Kidney epithelial cell (primary cell): ENCODE results near the gene PCDHGA11. TPM values are rescaled to one million over a fixed set of nuclear protein-coding genes. Genes with fewer than 3 reads are reported as not detected.
"Not testable (repeated sequence)": the region's sequence is repeated elsewhere in the genome, so short reads cannot be mapped to it uniquely, and the experiment has no call there.

Experiments
- DNase-seq: peaks from one replicate; pipeline ENCODE4 v3.0.0-alpha.2; 2010; ENCODE audit warnings: low read depth
- H3K27me3 ChIP-seq: 2 replicates; pipeline ENCODE4 v1.6.0; 2011; ENCODE audit warnings: low read length; ENCODE audit not compliant: control insufficient read depth, insufficient read depth
- H3K36me3 ChIP-seq: 2 replicates; pipeline ENCODE4 v1.5.1; 2011; ENCODE audit warnings: low read length; ENCODE audit not compliant: control insufficient read depth, insufficient read depth
- H3K4me3 ChIP-seq: 2 replicates; pipeline ENCODE4 v1.5.1; 2011; ENCODE audit warnings: low read depth, mild to moderate bottlenecking, control low read depth, low read length
- total RNA-seq: library from RNA; depleted of rRNA; stranded (reverse); fragments of >200 nt; gene quantifications from 2 replicates; pipeline ENCODE4 v1.2.3, GENCODE V29; 2015
- TF ChIP-seq, protein P1 (sequence below): IDR thresholded peaks from 2 replicates; pipeline ENCODE4 v1.5.1; 2011; ENCODE audit warnings: mild to moderate bottlenecking, moderate library complexity, low read length, control low read depth, inconsistent platforms; ENCODE audit not compliant: insufficient read depth, poor library complexity, severe bottlenecking

PCDHGA11 gene
- total RNA-seq, 1 donor from 2014 or later, result 7.4 TPM

DNA sequence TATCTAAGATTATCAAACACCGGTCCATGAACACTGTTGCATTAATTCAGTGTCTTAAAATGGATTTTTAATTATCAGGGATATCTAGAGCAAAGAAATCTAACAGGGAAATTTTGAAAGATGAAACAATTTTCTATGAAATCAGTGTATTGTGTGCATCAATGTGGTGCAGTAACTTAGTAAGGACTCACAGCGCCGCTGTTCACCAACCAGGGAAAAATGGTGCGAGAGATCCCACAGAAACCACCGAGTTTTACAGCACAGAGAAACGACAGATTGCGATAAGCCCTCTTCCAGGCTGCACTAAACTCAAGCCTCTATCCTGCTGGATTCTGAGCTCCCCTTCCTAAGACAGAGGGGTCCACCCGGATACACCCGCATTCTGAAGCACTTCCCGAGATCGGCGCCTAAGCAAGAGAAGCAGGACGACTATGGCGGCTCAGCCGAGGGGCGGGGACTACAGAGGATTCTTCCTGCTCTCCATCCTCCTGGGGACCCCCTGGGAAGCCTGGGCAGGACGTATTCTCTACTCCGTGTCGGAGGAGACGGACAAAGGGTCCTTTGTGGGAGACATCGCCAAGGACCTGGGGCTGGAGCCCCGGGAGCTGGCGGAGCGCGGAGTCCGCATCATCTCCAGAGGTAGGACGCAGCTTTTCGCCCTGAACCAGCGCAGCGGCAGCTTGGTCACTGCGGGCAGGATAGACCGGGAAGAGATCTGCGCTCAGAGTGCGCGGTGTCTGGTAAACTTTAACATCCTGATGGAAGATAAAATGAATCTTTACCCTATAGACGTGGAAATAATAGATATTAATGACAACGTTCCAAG lies 38.2 kb upstream of the PCDHGA11 start, which contains the start of gene PCDHGA7:
Gene PCDHGA7, plus strand, starts transcription at position 274 of the 826 bp plus-strand sequence. Its CDS starts 158 bp downstream, at position 432.
- DNase-seq, result no peak
- H3K36me3 ChIP-seq, result no peaks in the 10 kb centered on the region
- H3K4me3 ChIP-seq, result peak within 1 kb of the TSS; percentile 43
- TF ChIP-seq, protein P1, sequence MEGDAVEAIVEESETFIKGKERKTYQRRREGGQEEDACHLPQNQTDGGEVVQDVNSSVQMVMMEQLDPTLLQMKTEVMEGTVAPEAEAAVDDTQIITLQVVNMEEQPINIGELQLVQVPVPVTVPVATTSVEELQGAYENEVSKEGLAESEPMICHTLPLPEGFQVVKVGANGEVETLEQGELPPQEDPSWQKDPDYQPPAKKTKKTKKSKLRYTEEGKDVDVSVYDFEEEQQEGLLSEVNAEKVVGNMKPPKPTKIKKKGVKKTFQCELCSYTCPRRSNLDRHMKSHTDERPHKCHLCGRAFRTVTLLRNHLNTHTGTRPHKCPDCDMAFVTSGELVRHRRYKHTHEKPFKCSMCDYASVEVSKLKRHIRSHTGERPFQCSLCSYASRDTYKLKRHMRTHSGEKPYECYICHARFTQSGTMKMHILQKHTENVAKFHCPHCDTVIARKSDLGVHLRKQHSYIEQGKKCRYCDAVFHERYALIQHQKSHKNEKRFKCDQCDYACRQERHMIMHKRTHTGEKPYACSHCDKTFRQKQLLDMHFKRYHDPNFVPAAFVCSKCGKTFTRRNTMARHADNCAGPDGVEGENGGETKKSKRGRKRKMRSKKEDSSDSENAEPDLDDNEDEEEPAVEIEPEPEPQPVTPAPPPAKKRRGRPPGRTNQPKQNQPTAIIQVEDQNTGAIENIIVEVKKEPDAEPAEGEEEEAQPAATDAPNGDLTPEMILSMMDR, result peak; percentile 28
- H3K27me3 ChIP-seq, result peaks cover 9% of the 10 kb centered on the region

DNA sequence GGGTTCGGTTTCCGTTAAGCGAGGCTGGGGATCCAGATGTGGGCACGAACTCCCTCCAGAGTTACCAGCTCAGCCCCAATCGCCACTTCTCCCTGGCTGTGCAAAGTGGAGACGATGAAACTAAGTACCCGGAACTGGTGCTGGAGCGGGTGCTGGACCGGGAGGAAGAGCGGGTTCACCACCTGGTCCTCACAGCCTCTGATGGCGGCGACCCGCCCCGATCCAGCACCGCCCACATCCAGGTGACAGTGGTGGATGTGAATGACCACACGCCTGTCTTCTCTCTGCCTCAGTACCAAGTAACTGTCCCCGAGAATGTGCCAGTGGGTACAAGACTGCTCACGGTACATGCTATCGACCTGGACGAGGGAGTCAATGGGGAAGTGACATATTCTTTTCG lies 37.5 kb upstream of the PCDHGA11 start:
- DNase-seq, result no peak
- no peaks in the 10 kb centered on the region for H3K36me3 ChIP-seq
- H3K4me3 ChIP-seq, result no peak overlapping the region
- TF ChIP-seq, protein P1, result no peak
- H3K27me3 ChIP-seq, result peaks cover 9% of the 10 kb centered on the region

DNA sequence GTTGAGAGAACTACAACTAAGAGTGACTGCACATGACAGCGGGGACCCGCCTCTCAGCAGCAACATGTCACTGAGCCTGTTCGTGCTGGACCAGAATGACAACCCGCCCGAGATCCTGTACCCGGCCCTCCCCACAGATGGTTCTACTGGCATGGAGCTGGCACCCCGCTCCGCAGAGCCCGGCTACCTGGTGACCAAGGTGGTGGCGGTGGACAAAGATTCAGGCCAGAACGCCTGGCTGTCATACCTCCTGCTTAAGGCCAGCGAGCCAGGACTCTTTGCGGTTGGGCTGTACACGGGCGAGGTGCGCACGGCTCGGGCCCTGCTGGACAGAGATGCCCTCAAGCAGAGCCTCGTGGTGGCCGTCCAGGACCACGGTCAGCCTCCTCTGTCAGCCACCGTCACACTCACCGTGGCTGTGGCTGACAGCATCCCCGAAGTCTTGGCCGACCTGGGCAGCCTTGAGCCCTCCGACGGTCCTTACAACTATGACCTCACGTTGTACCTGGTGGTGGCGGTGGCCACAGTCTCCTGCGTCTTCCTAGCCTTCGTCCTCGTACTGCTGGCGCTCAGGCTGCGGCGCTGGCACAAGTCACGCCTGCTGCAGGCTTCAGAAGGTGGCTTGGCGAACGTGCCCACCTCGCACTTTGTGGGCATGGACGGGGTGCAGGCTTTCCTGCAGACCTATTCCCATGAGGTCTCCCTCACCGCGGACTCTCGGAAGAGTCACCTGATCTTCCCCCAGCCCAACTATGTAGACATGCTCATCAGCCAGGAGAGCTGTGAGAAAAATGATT lies 36.2 kb upstream of the PCDHGA11 start:
- Histone ChIP-seq H3K36me3 (no peaks in the 10 kb centered on the region), H3K4me3 (no peak overlapping the region), H3K27me3 (peaks cover 16% of the 10 kb centered on the region)
- TF ChIP-seq, protein P1, result no peak
- no peak for DNase-seq

DNA sequence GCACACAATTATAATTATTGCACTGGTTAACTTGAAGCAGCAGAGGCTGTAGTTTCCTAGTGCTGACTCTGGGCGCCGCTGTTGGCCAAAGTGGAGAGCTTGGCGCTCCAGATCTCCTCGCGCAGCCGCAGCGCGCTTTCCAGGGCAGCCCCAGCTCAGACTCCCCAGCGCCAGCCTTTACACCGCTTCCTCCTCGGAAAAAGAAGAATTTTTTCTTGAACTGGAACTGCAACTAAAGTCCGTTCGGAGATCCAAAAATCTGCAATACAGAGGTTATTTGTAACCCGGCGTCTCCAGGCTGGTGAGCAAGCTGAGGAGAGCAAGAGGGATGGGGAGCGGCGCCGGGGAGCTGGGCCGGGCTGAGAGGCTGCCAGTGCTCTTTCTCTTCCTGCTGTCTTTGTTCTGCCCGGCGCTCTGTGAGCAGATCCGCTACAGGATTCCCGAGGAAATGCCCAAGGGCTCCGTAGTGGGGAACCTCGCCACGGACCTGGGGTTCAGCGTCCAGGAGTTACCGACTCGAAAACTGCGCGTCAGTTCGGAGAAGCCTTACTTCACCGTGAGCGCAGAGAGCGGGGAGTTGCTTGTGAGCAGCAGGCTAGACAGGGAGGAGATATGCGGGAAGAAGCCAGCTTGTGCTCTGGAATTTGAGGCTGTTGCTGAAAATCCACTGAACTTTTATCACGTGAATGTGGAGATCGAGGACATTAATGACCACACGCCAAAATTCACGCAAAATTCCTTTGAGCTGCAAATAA lies 33.1 kb upstream of the PCDHGA11 start, which contains the start of gene PCDHGB4:
Gene PCDHGB4, plus strand, starts transcription at position 142 of the 755 bp plus-strand sequence. Its CDS starts 187 bp downstream, at position 329.
- H3K27me3 ChIP-seq, result peaks cover 15% of the 10 kb centered on the region
- H3K4me3 ChIP-seq, result peak within 1 kb of the TSS; percentile 21
- TF ChIP-seq, protein P1, result peak; percentile 40
- H3K36me3 ChIP-seq, DNase-seq: not testable (repeated sequence)

DNA sequence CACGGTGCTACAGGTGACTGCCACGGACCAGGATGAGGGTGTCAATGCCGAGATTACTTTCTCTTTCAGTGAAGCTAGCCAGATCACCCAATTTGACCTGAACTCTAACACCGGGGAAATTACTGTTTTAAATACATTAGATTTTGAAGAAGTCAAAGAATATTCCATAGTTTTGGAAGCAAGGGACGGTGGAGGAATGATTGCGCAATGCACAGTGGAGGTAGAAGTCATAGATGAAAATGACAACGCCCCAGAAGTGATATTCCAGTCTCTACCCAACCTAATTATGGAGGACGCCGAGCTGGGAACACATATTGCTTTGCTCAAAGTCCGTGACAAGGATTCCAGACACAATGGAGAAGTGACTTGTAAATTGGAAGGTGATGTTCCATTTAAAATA lies 32.2 kb upstream of the PCDHGA11 start:
- TF ChIP-seq, protein P1, result no peak
- DNase-seq, result no peak
- H3K36me3 ChIP-seq, result no peaks in the 10 kb centered on the region
- no peak overlapping the region for H3K4me3 ChIP-seq
- peaks cover 15% of the 10 kb centered on the region for H3K27me3 ChIP-seq
